Smooth muscle cell (in vitro differentiated cells): ENCODE data around the gene CTNNB1. TPM values are rescaled to one million over a fixed set of nuclear protein-coding genes. Genes with fewer than 3 reads are reported as not detected.

Experiments
- DNase-seq: peaks from one replicate; lab custom pipeline; 2025; ENCODE audit not compliant: unreplicated experiment; lab: John Stamatoyannopoulos, UW
- H2AFZ ChIP-seq: fragments of 200-600 bp; sonication (generic); 2 replicates; pipeline ENCODE4 v1.6.0; 2016; ENCODE audit warnings: antibody characterized with exemption, low read depth, mild to moderate bottlenecking
- H3F3A ChIP-seq: fragments of 200-600 bp; sonication (generic); 2 replicates; pipeline ENCODE4 v1.6.0; 2017; ENCODE audit warnings: antibody characterized with exemption, low read depth
- H3K27ac ChIP-seq: fragments of 200-600 bp; sonication (generic); 2 replicates; pipeline ENCODE4 v1.5.1; 2016; ENCODE audit warnings: low read depth, mild to moderate bottlenecking
- H3K27me3 ChIP-seq: fragments of 200-600 bp; sonication (generic); 2 replicates; pipeline ENCODE4 v1.6.1; 2016; ENCODE audit warnings: low read depth, mild to moderate bottlenecking
- H3K36me3 ChIP-seq: fragments of 200-600 bp; sonication (generic); 2 replicates; pipeline ENCODE4 v1.5.1; 2016; ENCODE audit warnings: low read depth
- H3K4me1 ChIP-seq: fragments of 200-600 bp; sonication (generic); 2 replicates; pipeline ENCODE4 v1.5.1; 2016; ENCODE audit warnings: low read depth
- H3K4me2 ChIP-seq: fragments of 200-600 bp; sonication (generic); 2 replicates; pipeline ENCODE4 v1.6.0; 2016; ENCODE audit warnings: mild to moderate bottlenecking
- H3K4me3 ChIP-seq: fragments of 200-600 bp; sonication (generic); 2 replicates; pipeline ENCODE4 v1.5.1; 2016; ENCODE audit warnings: mild to moderate bottlenecking
- H3K79me2 ChIP-seq: fragments of 200-600 bp; sonication (generic); 2 replicates; pipeline ENCODE4 v1.6.0; 2016; ENCODE audit warnings: low read depth, mild to moderate bottlenecking
- H3K9ac ChIP-seq: fragments of 200-600 bp; sonication (generic); 2 replicates; pipeline ENCODE4 v1.6.0; 2016; ENCODE audit warnings: low read depth
- H3K9me3 ChIP-seq: fragments of 200-600 bp; sonication (generic); replicated peaks from 2 replicates; pipeline ENCODE4 v1.5.1; 2016; ENCODE audit warnings: low read depth
- H4K20me1 ChIP-seq: fragments of 200-600 bp; sonication (generic); 2 replicates; pipeline ENCODE4 v1.6.0; 2016; ENCODE audit warnings: low read depth
- whole genome bisulfite sequencing: methylation state at CpG from one replicate; pipeline ENCODE4 v1.1.7; 2016; ENCODE audit warnings: low lambda C conversion rate; 5-methylcytosine and 5-hydroxymethylcytosine counted together
- polyA plus RNA-seq: library from polyadenylated mRNA; unstranded; fragments of >200 nt; fragmentation: Nextera tagmentation; extraction: Ambion mirVana; gene quantifications from 2 replicates; pipeline ENCODE4 v1.2.1, GENCODE V29; 2016
- total RNA-seq: library from RNA; depleted of rRNA; stranded (reverse); fragments of >200 nt; gene quantifications from 2 replicates; pipeline ENCODE4 v1.2.3, GENCODE V29; 2014
- TF ChIP-seq, protein P1 (sequence below): fragments of 200-600 bp; sonication (generic); IDR thresholded peaks from 2 replicates; pipeline ENCODE4 v1.5.1; 2017; ENCODE audit warnings: borderline replicate concordance, mild to moderate bottlenecking, antibody characterized with exemption; ENCODE audit not compliant: insufficient read depth, poor library complexity, severe bottlenecking

Gene CTNNB1
- total and polyA plus RNA-seq, 2 experiments from 2014 or later, result 167 to 957 TPM

DNA sequence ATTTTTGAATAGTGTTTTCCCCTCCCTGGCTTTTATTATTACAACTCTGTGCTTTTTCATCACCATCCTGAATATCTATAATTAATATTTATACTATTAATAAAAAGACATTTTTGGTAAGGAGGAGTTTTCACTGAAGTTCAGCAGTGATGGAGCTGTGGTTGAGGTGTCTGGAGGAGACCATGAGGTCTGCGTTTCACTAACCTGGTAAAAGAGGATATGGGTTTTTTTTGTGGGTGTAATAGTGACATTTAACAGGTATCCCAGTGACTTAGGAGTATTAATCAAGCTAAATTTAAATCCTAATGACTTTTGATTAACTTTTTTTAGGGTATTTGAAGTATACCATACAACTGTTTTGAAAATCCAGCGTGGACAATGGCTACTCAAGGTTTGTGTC lies 24.4 kb downstream of the CTNNB1 start:
- H3K4me2 ChIP-seq, result peak overlapping the region; percentile 32

DNA sequence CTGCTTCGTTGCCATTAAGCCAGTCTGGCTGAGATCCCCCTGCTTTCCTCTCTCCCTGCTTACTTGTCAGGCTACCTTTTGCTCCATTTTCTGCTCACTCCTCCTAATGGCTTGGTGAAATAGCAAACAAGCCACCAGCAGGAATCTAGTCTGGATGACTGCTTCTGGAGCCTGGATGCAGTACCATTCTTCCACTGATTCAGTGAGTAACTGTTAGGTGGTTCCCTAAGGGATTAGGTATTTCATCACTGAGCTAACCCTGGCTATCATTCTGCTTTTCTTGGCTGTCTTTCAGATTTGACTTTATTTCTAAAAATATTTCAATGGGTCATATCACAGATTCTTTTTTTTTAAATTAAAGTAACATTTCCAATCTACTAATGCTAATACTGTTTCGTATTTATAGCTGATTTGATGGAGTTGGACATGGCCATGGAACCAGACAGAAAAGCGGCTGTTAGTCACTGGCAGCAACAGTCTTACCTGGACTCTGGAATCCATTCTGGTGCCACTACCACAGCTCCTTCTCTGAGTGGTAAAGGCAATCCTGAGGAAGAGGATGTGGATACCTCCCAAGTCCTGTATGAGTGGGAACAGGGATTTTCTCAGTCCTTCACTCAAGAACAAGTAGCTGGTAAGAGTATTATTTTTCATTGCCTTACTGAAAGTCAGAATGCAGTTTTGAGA lies 25.0 kb downstream of the CTNNB1 start:
- H3K36me3 ChIP-seq, result peaks cover 43% of the 10 kb centered on the region
- H3K4me2 ChIP-seq, result peak overlapping the region; percentile 32
- H3F3A ChIP-seq, result peaks cover 26% of the 10 kb centered on the region
- peaks cover 100% of the 10 kb centered on the region for H3K79me2 ChIP-seq
- no peaks in the 10 kb centered on the region for H3K27me3 ChIP-seq
- no peaks in the 10 kb centered on the region for H3K9me3 ChIP-seq
- 90% methylated on average over 3 of the region's 3 CpGs for WGBS
- H3K4me3 ChIP-seq, result no peak overlapping the region
- H3K27ac ChIP-seq, result peak overlapping the region; percentile 53
- H4K20me1 ChIP-seq, result peaks cover 100% of the 10 kb centered on the region
- no peak overlapping the region for H2AFZ ChIP-seq
- TF ChIP-seq, protein P1, sequence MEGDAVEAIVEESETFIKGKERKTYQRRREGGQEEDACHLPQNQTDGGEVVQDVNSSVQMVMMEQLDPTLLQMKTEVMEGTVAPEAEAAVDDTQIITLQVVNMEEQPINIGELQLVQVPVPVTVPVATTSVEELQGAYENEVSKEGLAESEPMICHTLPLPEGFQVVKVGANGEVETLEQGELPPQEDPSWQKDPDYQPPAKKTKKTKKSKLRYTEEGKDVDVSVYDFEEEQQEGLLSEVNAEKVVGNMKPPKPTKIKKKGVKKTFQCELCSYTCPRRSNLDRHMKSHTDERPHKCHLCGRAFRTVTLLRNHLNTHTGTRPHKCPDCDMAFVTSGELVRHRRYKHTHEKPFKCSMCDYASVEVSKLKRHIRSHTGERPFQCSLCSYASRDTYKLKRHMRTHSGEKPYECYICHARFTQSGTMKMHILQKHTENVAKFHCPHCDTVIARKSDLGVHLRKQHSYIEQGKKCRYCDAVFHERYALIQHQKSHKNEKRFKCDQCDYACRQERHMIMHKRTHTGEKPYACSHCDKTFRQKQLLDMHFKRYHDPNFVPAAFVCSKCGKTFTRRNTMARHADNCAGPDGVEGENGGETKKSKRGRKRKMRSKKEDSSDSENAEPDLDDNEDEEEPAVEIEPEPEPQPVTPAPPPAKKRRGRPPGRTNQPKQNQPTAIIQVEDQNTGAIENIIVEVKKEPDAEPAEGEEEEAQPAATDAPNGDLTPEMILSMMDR, result no peak
- DNase-seq, result no peak
- H3K4me1 ChIP-seq, result no peaks in the 10 kb centered on the region
- H3K9ac ChIP-seq, result no peak overlapping the region

More for the DNA sequence above, 24.4 kb downstream of the CTNNB1 start:
- no peaks in the 10 kb centered on the region for H3K27me3 ChIP-seq
- H3K79me2 ChIP-seq, result peaks cover 100% of the 10 kb centered on the region
- no peak overlapping the region for H3K9ac ChIP-seq
- H3F3A ChIP-seq, result peaks cover 24% of the 10 kb centered on the region
- DNase-seq, result no peak
- peaks cover 40% of the 10 kb centered on the region for H3K36me3 ChIP-seq
- no peak overlapping the region for H3K4me3 ChIP-seq
- TF ChIP-seq, protein P1, result no peak
- no peak overlapping the region for H2AFZ ChIP-seq
- WGBS, result 99% methylated on average over 2 of the region's 2 CpGs
- H4K20me1 ChIP-seq, result peaks cover 100% of the 10 kb centered on the region
- no peaks in the 10 kb centered on the region for H3K9me3 ChIP-seq
- H3K27ac ChIP-seq, result peak overlapping the region; percentile 53
- H3K4me1 ChIP-seq, result no peaks in the 10 kb centered on the region

DNA sequence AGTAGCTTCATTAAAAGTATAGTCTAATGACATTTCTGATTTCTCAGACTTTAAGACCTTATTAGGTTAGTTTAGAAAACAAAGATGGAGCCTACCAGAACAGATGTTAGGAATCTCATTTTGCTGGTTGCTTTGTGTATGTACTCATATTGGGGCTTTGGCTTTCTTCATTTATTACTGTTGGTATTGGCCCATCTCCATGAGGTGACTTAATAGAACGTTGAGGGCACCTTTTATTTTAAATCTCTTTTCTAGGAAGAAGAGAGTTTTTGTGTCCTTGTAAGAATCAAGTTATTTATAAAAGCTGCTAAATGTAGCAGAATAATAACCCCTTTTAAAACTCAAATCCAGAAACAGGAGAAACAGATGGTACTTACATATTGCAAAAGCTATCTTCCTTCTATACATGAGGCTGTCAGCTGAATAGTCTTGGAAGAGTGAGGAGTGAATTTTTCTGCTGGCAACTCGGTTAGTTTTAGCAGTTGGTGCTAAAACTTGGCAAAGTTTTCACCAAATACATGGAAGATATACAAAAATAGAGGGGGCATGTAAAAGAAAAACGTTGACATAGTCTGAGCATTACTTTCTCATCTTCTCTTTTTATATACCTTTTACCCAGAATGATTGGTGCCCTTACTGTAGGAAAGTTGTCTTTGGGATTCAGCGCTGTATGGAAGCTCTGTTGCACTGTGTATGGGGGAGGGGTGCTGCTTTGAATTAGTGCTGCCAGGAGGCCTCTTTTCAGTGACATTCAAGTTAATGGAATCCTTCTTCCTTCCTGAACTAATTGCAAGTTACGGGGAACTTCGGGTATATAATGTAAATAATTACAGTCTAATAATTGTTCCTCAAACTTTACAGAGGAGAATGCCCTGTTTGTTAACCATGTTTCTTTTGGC lies 35.8 kb downstream of the CTNNB1 start:
- Histone ChIP-seq H3F3A (peaks cover 65% of the 10 kb centered on the region), H3K27me3 (no peaks in the 10 kb centered on the region), H3K9ac (no peak overlapping the region), H3K4me3 (no peak overlapping the region), H3K4me2 (no peak overlapping the region), H3K36me3 (peaks cover 60% of the 10 kb centered on the region), H2AFZ (no peak overlapping the region), H3K79me2 (peaks cover 68% of the 10 kb centered on the region), H3K9me3 (no peaks in the 10 kb centered on the region), H3K4me1 (peaks cover 5% of the 10 kb centered on the region), H4K20me1 (peaks cover 100% of the 10 kb centered on the region), H3K27ac (peak overlapping the region; percentile 37)
- DNase-seq, result no peak
- TF ChIP-seq, protein P1, result no peak
- WGBS, result 87% methylated on average over 6 of the region's 6 CpGs
